Measurements from ENCODE around the gene TMEM9. TPM values are rescaled to one million over a fixed set of nuclear protein-coding genes. Genes with fewer than 3 reads are reported as not detected.

Gene TMEM9
- total RNA-seq, 2 experiments from 2014 or later: 15.7 to 16.5 TPM

DNA sequence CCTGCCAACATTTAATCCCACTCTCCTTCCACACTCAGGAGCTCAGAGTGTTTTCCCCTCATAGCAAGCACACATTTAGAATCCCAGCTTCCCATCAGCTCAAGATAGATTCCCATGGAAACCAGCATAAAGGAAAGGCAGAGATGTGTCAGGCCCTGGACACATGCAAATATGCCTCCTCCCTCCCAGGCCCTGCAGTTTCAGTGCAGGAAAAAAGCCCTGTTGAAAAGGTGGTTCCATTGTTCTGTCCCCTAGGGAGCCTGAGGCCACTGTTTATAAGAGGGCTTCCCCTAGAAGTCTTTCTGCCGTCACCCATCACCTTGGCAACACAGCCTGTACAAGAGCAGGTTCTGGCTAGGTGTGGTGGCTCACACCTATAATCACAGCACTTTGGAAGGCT is 45.7 kb downstream of the TMEM9 start:
- peak overlapping the region; percentile 30 for H3K4me3 Mint-ChIP-seq
- intact Hi-C loops (cut with DNase I, micrococcal nuclease): no loop called here
- CTCF ChIA-PET: no interaction called here
- H3K36me3 ChIP-seq (ENCODE audit: insufficient read depth, low read length): no peaks in the 10 kb centered on the region
- no peaks in the 10 kb centered on the region for H3K9me3 ChIP-seq (ENCODE audit: control insufficient read depth in 1 of 2, insufficient read depth in 1 of 2, low read length in 2 of 2)
- no peak overlapping the region for H3K27ac ChIP-seq (ENCODE audit: low read depth in 1 of 2, low read length in 2 of 2)
- H3K27me3 ChIP-seq (ENCODE audit: control insufficient read depth in 1 of 2, insufficient read depth in 2 of 2, low read length in 2 of 2): no peaks in the 10 kb centered on the region
- peaks cover 4% of the 10 kb centered on the region for H3K4me1 Mint-ChIP-seq (ENCODE audit: low read depth)
- ATAC-seq (ENCODE audit: poor library complexity) (no peak), DNase-seq (no peak)
- peaks cover under 1% of the 10 kb centered on the region for H3K4me1 ChIP-seq (ENCODE audit: insufficient read depth, low read length)
- no peak overlapping the region for H3K27ac Mint-ChIP-seq
- TF ChIP-seq, protein P1, sequence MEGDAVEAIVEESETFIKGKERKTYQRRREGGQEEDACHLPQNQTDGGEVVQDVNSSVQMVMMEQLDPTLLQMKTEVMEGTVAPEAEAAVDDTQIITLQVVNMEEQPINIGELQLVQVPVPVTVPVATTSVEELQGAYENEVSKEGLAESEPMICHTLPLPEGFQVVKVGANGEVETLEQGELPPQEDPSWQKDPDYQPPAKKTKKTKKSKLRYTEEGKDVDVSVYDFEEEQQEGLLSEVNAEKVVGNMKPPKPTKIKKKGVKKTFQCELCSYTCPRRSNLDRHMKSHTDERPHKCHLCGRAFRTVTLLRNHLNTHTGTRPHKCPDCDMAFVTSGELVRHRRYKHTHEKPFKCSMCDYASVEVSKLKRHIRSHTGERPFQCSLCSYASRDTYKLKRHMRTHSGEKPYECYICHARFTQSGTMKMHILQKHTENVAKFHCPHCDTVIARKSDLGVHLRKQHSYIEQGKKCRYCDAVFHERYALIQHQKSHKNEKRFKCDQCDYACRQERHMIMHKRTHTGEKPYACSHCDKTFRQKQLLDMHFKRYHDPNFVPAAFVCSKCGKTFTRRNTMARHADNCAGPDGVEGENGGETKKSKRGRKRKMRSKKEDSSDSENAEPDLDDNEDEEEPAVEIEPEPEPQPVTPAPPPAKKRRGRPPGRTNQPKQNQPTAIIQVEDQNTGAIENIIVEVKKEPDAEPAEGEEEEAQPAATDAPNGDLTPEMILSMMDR (IDR thresholded peaks at IDR 0.05): no peak
- no peaks in the 10 kb centered on the region for H3K36me3 Mint-ChIP-seq (ENCODE audit: low read depth)
- no peaks in the 10 kb centered on the region for H3K27me3 Mint-ChIP-seq
- no peak overlapping the region for H3K4me3 ChIP-seq (ENCODE audit: low read length)
- POLR2A ChIA-PET: no interaction called here
- no peaks in the 10 kb centered on the region for H3K9me3 Mint-ChIP-seq

DNA sequence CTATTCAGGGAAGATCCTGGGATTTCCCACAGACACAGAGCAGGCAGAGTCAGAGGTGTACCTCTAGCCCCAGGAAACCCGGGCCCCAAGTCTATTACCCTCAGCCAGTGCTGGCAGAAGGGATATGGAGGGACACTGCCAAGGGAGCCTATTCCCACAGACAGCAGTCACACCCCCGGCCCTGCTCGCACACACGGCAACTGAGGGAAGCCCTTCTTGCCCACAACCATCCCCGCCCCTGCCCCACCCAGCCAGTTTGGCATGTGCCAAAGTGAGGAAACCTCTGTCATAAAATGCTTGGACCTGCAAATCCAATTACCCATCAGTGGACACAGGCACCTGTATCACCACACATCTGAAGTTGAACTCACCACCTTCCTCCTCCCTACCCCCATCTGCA is 48.6 kb downstream of the TMEM9 start:
- Mint-ChIP-seq H3K4me3 (no peak overlapping the region), H3K27ac (no peak overlapping the region), H3K4me1 (ENCODE audit: low read depth) (no peaks in the 10 kb centered on the region), H3K36me3 (ENCODE audit: low read depth) (no peaks in the 10 kb centered on the region), H3K27me3 (no peaks in the 10 kb centered on the region), H3K9me3 (no peaks in the 10 kb centered on the region)
- no peak for DNase-seq
- H3K4me3 ChIP-seq (ENCODE audit: low read length): no peak overlapping the region
- POLR2A ChIA-PET: no interaction called here
- CTCF ChIA-PET: no interaction called here
- TF ChIP-seq, protein P1 (IDR thresholded peaks at IDR 0.05): no peak
- H3K4me1 ChIP-seq (ENCODE audit: insufficient read depth, low read length): no peaks in the 10 kb centered on the region
- no peaks in the 10 kb centered on the region for H3K9me3 ChIP-seq (ENCODE audit: control insufficient read depth in 1 of 2, insufficient read depth in 1 of 2, low read length in 2 of 2)
- H3K27me3 ChIP-seq (ENCODE audit: control insufficient read depth in 1 of 2, insufficient read depth in 2 of 2, low read length in 2 of 2): no peaks in the 10 kb centered on the region
- no peak overlapping the region for H3K27ac ChIP-seq (ENCODE audit: low read depth in 1 of 2, low read length in 2 of 2)
- no peak for ATAC-seq (ENCODE audit: poor library complexity)
- H3K36me3 ChIP-seq (ENCODE audit: insufficient read depth, low read length): no peaks in the 10 kb centered on the region
- intact Hi-C loops (cut with DNase I, micrococcal nuclease): no loop called here

DNA sequence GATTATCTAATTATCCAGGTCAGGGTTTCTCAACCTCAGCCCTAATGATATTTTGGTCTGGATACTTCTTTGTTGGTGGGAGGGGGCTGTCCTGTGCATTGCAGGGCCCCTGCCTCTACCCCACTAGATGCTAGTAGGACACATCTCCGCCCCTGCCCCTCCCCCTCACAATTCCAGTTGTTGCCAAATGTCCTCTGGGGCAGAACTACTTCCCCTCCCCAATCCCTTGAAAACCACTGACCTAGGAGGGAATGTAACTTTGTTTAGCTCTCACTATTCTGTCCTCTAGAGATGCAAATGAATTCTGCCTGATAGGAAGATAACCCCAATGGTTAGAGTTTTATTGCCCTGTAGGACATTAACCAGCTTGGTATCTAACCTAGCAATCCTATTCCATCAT is 50.1 kb downstream of the TMEM9 start:
- ChIA-PET POLR2A (no interaction called here), CTCF (no interaction called here)
- no peaks in the 10 kb centered on the region for H3K36me3 ChIP-seq (ENCODE audit: insufficient read depth, low read length)
- Mint-ChIP-seq H3K4me1 (ENCODE audit: low read depth) (no peaks in the 10 kb centered on the region), H3K27me3 (no peaks in the 10 kb centered on the region), H3K27ac (no peak overlapping the region), H3K36me3 (ENCODE audit: low read depth) (no peaks in the 10 kb centered on the region), H3K9me3 (no peaks in the 10 kb centered on the region), H3K4me3 (no peak overlapping the region)
- H3K9me3 ChIP-seq (ENCODE audit: control insufficient read depth in 1 of 2, insufficient read depth in 1 of 2, low read length in 2 of 2): no peaks in the 10 kb centered on the region
- H3K27ac ChIP-seq (ENCODE audit: low read depth in 1 of 2, low read length in 2 of 2): no peak overlapping the region
- intact Hi-C loops (cut with DNase I, micrococcal nuclease): no loop called here
- no peaks in the 10 kb centered on the region for H3K4me1 ChIP-seq (ENCODE audit: insufficient read depth, low read length)
- no peak overlapping the region for H3K4me3 ChIP-seq (ENCODE audit: low read length)
- H3K27me3 ChIP-seq (ENCODE audit: control insufficient read depth in 1 of 2, insufficient read depth in 2 of 2, low read length in 2 of 2): no peaks in the 10 kb centered on the region
- ATAC-seq (ENCODE audit: poor library complexity) (no peak), DNase-seq (no peak)
- TF ChIP-seq, protein P1 (IDR thresholded peaks at IDR 0.05): no peak

Measured in CD4-positive, alpha-beta T cell (primary cell).